HUDEP-2 (cell line): ENCODE results near the gene GPR42.

Experiments
- DNase-seq, 76 experiments: peaks; one replicate each; lab custom pipeline; 2025; ENCODE audit not compliant: unreplicated experiment in 76 of 76; lab: John Stamatoyannopoulos, UW

The GPR42 gene, protein sequence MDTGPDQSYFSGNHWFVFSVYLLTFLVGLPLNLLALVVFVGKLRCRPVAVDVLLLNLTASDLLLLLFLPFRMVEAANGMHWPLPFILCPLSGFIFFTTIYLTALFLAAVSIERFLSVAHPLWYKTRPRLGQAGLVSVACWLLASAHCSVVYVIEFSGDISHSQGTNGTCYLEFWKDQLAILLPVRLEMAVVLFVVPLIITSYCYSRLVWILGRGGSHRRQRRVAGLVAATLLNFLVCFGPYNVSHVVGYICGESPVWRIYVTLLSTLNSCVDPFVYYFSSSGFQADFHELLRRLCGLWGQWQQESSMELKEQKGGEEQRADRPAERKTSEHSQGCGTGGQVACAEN

GRCh38 chr19:35370722-35371121 is at the start of gene GPR42:
GPR42 (plus strand) TSS chr19:35371068; CDS start chr19:35371360, 292 bp downstream.
- no peak for DNase-seq

DNA sequence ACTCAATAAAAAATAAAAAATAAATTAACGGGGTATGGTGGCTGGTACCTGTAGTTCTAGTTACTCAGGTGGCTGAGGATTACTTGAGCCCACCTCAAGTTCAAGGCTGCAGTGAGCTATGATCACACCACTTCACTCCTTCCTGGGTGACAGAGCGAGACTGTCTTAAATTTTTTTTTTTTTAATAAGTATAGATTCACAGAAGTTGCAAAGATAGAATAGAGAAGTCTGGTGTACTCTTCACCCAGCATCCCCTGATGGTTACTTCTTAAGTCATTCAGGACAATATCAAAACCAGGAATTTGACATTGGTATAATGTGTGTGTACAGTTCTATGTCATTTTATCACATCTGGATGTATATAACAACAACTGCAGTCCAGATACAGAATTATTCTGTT is 49.6 kb upstream of the GPR42 start:
- no peak for DNase-seq

- no peak for DNase-seq
Measured at GRCh38 chr19:35322014-35322413, 48.9 kb upstream of the GPR42 start.

GRCh38 chr19:35327642-35328041 is 43.2 kb upstream of the GPR42 start:
- DNase-seq = peak in 4 of 76 experiments; percentile 25 to 44 (median 26)

DNA sequence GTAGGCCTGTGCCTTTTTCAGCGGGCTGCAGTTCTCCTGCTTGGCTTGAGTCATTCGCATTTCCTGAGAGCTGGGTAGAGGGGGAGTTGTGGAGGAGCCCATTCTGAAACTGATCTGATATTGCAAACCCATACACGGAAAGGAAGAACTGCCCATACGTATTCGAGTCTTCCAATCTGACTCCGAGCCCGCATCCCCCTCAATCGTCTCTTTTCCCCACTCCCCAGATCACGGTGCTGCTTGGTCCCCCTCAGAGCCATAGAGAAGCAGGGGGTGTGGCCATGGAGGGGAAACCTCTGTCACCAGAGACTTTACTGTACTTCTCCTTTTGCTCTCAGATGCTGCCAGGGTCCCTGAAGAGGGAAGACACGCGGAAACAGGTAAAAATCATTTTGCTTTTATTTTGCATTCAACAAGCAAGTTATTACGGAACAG is 42.0 kb upstream of the GPR42 start, which contains the start of gene CD22:
Gene CD22, plus strand, starts transcription at position 337 of the 435 bp plus-strand sequence. CDS start 2,854 bp downstream, outside the sequence.
- DNase-seq = no peak

- DNase-seq = no peak
Measured at GRCh38 chr19:35329323-35329722, 41.5 kb upstream of the GPR42 start.

- peak in 12 of 76 experiments; percentile 11 to 50 (median 26) for DNase-seq
Measured at GRCh38 chr19:35330475-35330874, 40.4 kb upstream of the GPR42 start.

DNA sequence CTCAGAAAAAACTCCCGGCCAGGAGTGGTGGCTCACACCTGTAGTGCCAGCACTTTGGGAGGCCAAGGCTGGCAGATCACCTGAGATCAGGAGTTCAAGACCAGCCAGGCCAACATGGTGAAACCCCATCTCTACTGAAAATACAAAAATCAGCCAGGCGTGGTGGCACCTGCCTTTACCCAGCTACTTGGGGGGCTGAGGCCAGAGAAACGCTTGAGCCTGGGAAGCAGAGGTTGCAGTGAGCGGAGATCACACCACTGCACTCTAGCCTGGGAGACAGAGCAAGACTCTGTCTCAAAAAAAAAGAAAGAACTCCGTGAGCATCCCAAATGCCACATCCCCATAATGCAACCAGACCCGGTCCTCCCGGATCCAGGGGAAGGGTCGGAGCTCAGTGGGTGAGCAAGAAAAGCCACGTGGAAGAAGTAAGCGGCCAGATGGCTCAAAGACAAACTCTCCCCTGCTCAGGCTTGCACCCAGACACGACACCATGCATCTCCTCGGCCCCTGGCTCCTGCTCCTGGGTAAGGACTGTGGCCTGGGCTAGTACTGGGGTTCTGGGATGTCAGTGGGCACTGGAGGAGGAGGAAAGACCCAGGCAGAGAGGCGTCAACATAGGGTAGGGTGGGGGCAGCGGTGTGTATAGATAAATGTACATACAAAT is 39.2 kb upstream of the GPR42 start:
- no peak for DNase-seq

DNA sequence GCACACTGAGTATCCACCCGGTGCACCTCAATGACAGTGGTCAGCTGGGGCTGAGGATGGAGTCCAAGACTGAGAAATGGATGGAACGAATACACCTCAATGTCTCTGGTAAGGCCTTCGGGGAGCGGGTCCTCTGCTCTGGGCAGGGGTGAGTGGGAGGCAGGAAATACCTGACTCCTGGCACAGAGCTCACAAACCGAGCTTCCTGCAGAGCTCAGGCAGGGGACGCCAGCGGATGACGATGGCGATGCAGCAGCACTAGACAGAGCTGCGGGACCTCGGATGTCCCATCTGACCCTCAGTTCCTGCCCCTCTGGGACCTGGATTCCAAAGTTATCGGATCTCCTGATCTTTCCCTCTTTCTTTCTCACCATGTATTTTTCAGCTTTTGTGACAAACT is 38.1 kb upstream of the GPR42 start:
- DNase-seq = no peak

DNA sequence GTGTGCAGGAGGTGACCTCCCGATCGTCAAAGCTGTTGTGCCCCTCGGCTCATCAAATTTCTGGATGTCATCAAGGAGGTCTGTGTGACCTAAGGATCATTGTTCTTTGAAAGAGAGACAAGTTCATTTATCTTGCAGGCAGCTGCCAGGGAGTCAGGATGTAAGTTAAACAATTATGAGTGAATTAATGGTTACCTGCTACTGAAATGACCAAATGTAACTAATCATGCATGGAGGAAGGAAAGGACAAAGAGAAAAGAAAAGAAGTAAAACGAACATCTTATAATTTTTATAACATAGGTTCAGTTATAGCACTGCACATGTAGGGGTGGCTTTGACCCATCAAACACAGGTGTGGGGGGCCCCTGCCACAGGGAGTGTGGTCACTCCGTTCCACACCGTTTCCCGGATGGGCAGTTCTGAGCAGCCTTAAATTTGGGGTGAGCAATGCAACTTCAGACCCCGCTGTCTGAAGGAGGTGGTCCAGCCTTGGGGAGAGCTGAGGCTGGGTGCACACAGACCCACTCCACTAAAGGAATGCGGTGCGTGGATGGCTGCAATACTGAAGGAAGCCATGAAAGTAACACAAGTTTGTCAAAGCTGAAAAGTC is 36.6 kb upstream of the GPR42 start:
- no peak for DNase-seq

GRCh38 chr19:35336166-35336955 is 34.5 kb upstream of the GPR42 start:
- DNase-seq = no peak

DNA sequence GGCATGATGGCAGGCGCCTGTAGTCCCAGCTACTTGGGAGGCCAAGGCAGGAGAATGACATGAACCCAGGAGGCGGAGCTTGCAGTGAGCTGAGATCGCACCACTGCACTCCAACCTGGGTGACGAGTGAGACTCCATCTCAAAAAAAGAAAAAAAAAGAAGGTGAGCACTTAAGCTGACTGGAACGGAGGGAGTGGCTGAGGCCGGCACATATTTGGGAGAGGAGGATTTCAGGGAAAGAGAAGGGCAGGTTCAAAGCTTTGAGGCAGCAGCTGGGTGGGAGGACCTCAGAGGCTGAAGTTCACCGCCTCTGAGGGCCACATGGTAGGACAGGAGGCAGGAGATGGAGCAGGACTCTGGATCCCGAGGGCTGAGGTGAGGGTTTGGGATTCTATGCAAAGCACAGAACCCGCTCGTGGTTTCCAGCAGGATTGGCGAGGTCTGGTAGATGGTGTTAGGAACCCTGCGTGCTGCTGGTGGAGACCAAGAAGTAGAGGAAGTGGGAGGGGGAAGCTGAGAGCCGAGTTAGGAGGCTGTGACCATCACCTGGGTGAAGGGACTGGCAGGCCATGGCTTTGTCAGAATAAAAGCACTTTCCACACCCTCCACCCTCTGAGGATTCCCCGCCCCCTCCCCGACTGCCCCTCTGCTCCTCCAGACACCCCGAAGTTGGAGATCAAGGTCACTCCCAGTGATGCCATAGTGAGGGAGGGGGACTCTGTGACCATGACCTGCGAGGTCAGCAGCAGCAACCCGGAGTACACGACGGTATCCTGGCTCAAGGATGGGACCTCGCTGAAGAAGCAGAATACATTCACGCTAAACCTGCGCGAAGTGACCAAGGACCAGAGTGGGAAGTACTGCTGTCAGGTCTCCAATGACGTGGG is 33.5 kb upstream of the GPR42 start:
- no peak for DNase-seq

GRCh38 chr19:35337984-35338296 is 32.9 kb upstream of the GPR42 start:
- DNase-seq = no peak

- no peak for DNase-seq
Measured at GRCh38 chr19:35340431-35340830, 30.4 kb upstream of the GPR42 start.

DNA sequence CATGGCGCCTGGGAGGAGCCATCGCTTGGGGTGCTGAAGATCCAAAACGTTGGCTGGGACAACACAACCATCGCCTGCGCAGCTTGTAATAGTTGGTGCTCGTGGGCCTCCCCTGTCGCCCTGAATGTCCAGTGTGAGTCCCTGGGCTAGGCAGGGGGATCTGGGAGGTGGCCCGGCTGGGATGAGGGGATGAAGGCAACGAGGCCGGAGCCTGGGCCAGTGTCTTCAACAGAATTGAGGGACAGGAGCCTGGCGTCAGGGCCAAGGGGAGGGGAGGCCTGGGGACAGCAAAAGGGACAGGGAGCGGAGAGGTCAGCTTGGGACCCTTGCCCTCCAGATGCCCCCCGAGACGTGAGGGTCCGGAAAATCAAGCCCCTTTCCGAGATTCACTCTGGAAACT is 29.9 kb upstream of the GPR42 start:
- no peak for DNase-seq

DNA sequence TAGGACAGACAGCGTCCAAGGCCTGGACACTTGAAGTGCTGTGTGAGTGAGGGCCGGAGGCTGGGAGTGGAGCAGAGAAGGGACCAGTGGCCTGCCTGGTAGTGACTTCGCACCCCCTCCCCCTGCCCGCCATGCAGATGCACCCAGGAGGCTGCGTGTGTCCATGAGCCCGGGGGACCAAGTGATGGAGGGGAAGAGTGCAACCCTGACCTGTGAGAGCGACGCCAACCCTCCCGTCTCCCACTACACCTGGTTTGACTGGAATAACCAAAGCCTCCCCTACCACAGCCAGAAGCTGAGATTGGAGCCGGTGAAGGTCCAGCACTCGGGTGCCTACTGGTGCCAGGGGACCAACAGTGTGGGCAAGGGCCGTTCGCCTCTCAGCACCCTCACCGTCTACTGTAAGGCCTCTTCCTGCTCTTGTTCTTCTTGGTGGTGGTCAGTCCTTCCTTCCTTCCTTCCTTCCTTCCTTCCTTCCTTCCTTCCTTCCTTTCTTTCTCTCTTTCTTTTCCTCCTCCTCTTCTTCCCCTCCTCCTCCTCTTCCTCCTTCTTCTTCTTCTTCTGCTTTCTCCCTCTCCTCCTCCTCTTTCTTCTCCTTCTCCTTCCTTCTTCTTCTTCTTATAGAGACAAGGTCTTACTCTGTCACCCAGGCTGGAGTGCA is 29.2 kb upstream of the GPR42 start:
- DNase-seq = no peak

DNA sequence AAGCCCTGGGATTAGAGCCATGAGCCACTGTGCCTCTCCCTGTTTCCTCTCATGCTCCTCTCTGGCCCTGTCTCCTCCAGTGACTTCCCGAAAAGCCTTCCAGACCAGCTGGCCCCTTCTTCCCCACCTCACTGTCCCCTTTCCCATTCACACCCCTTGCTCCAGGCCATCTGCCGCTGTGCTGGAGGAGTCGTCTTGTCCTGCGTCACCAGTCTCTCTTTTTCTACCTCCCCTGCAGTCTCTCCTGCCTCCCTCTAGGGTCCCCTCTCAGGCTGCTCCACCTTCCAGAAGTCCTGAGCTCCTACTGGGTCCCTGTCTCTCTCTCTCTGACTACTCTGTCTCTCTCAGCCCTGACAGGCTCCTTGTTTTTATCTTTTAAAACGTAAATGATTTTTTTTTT is 28.4 kb upstream of the GPR42 start:
- DNase-seq = no peak

DNA sequence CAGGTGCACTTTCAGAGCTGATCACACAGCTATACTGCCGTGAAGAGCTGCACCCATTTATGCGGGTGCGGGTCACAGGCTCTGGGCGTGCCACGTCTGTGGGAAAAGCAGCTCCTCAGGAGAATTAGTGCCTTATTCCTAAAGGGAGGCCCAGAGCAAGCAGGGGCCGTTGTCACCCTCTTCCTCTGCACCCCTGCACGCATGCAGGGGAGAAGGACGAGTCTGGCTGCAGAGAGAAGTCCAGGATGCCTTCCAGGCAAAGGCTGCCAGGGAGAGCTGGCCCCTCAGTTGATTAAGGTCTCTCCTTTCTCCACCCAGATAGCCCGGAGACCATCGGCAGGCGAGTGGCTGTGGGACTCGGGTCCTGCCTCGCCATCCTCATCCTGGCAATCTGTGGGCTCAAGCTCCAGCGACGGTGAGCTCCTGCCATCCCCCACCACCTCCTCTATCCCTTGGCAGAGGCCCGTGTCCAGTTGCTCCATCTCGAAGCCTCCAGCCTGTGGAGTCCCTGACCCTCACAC is 26.3 kb upstream of the GPR42 start:
- no peak for DNase-seq

GRCh38 chr19:35345671-35346111 is 25.2 kb upstream of the GPR42 start:
- peak in 5 of 76 experiments; percentile 12 to 33 (median 23) for DNase-seq
